IPS DF 4.7 (cell line): ENCODE measurements around the gene DPF3.

Experiments used
- DNase-seq: peaks from one replicate; pipeline ENCODE4 v3.0.0-alpha.2; 2013; ENCODE audit warnings: low spot score; ENCODE audit errors: extremely low read depth

The DPF3 gene

GRCh38 chr14:72686101-72686500 is 207.8 kb downstream of the DPF3 start:
- no peak for DNase-seq

- no peak for DNase-seq
Measured at GRCh38 chr14:72685456-72685855, 208.4 kb downstream of the DPF3 start.

- no peak for DNase-seq
Measured at GRCh38 chr14:72683787-72684186, 210.1 kb downstream of the DPF3 start.

- DNase-seq = no peak
Measured at GRCh38 chr14:72682188-72682587, 211.7 kb downstream of the DPF3 start.

- DNase-seq = no peak
Measured at GRCh38 chr14:72680853-72681640, 212.9 kb downstream of the DPF3 start.

GRCh38 chr14:72679536-72680151 is 214.3 kb downstream of the DPF3 start:
- DNase-seq = no peak

GRCh38 chr14:72679141-72679535 is 214.8 kb downstream of the DPF3 start:
- DNase-seq = no peak

GRCh38 chr14:72678356-72678755 is 215.5 kb downstream of the DPF3 start:
- DNase-seq = no peak

GRCh38 chr14:72677664-72678063 is 216.2 kb downstream of the DPF3 start:
- DNase-seq = no peak

GRCh38 chr14:72675126-72675525 is 218.8 kb downstream of the DPF3 start:
- no peak for DNase-seq

- no peak for DNase-seq
Measured at GRCh38 chr14:72673179-72673578, 220.7 kb downstream of the DPF3 start.

GRCh38 chr14:72666610-72667009 is 227.3 kb downstream of the DPF3 start:
- no peak for DNase-seq

GRCh38 chr14:72665259-72665658 is 228.6 kb downstream of the DPF3 start:
- no peak for DNase-seq

GRCh38 chr14:72664651-72665050 is 229.2 kb downstream of the DPF3 start:
- no peak for DNase-seq

- no peak for DNase-seq
Measured at GRCh38 chr14:72663956-72664650, 229.8 kb downstream of the DPF3 start.

GRCh38 chr14:72663076-72663487 is 230.8 kb downstream of the DPF3 start:
- DNase-seq = no peak

- DNase-seq = no peak
Measured at GRCh38 chr14:72662214-72662613, 231.7 kb downstream of the DPF3 start.

- DNase-seq = no peak
Measured at GRCh38 chr14:72657214-72657921, 236.5 kb downstream of the DPF3 start.

GRCh38 chr14:72653026-72653425 is 240.9 kb downstream of the DPF3 start:
- no peak for DNase-seq

- DNase-seq = no peak
Measured at GRCh38 chr14:72652179-72652578, 241.7 kb downstream of the DPF3 start.

GRCh38 chr14:72651714-72652113 is 242.2 kb downstream of the DPF3 start:
- no peak for DNase-seq

GRCh38 chr14:72651081-72651480 is 242.8 kb downstream of the DPF3 start:
- no peak for DNase-seq
